HG03558 (cell line): Measurements from ENCODE around the gene CABP7.

Experiments used
- ATAC-seq: cut with Tn5 transposase; IDR thresholded peaks from one replicate; pipeline ENCODE4 v1.9.1; 2021; ENCODE audit warnings: moderate number of reproducible peaks; ENCODE audit not compliant: unreplicated experiment; ENCODE audit errors: extremely low read depth

The CABP7 gene

GRCh38 chr22:29766632-29767170, 46.9 kb downstream of the CABP7 start, which contains the start of gene ZMAT5:
ZMAT5 (minus strand) TSS chr22:29767007; CDS start chr22:29748544, 18,463 bp downstream.
- peak; percentile 39 for ATAC-seq

- ATAC-seq: peak; percentile 32
Measured at GRCh38 chr22:29767171-29768051, 47.6 kb downstream of the CABP7 start, which contains the start of gene UQCR10. UQCR10 (plus strand) TSS chr22:29767369; CDS start chr22:29767399, 30 bp downstream.

- no peak for ATAC-seq
Measured at GRCh38 chr22:29768052-29768693, 48.4 kb downstream of the CABP7 start.

GRCh38 chr22:29769723-29770321, 50.0 kb downstream of the CABP7 start:
- ATAC-seq: no peak

GRCh38 chr22:29772170-29772641, 52.4 kb downstream of the CABP7 start:
- ATAC-seq: no peak

- ATAC-seq: no peak
Measured at GRCh38 chr22:29773233-29773632, 53.4 kb downstream of the CABP7 start.

GRCh38 chr22:29780220-29780619, 60.4 kb downstream of the CABP7 start:
- ATAC-seq: no peak

GRCh38 chr22:29780748-29781676, 61.2 kb downstream of the CABP7 start:
- no peak for ATAC-seq
